GM12878 (cell line): ENCODE data around the gene PCGF1.

Experiments
- CBX5 ChIP-seq: sonication (generic); IDR thresholded peaks from 2 replicates; pipeline ENCODE4 v1.6.1; 2016; ENCODE audit warnings: low read depth, moderate library complexity, mild to moderate bottlenecking, inconsistent platforms
- TF ChIP-seq, protein P1 (sequence below), 3 experiments: IDR thresholded peaks in 2 of 3; conservative IDR thresholded peaks in 1 of 3; 2 replicates each; pipeline ENCODE4 v1.5.1; 2011; ENCODE audit warnings: low read depth in 3 of 3, low read length in 3 of 3, mild to moderate bottlenecking in 3 of 3, control low read depth in 2 of 3, moderate library complexity in 2 of 3, inconsistent platforms in 1 of 3, mixed read lengths in 1 of 3; ENCODE audit not compliant: control insufficient read depth in 2 of 3, insufficient read depth in 1 of 3; ENCODE audit errors: extremely low read depth in 1 of 3
- TF ChIP-seq, protein P2 (sequence below): IDR thresholded peaks from 2 replicates; pipeline ENCODE4 v1.6.1; 2012; ENCODE audit warnings: mild to moderate bottlenecking, low read depth, low read length
- TF ChIP-seq, protein P3 (sequence below): fragments of 150-350 bp; IDR thresholded peaks from 2 replicates; pipeline ENCODE4 v1.6.1; 2016; ENCODE audit warnings: low read depth, low read length

DNA sequence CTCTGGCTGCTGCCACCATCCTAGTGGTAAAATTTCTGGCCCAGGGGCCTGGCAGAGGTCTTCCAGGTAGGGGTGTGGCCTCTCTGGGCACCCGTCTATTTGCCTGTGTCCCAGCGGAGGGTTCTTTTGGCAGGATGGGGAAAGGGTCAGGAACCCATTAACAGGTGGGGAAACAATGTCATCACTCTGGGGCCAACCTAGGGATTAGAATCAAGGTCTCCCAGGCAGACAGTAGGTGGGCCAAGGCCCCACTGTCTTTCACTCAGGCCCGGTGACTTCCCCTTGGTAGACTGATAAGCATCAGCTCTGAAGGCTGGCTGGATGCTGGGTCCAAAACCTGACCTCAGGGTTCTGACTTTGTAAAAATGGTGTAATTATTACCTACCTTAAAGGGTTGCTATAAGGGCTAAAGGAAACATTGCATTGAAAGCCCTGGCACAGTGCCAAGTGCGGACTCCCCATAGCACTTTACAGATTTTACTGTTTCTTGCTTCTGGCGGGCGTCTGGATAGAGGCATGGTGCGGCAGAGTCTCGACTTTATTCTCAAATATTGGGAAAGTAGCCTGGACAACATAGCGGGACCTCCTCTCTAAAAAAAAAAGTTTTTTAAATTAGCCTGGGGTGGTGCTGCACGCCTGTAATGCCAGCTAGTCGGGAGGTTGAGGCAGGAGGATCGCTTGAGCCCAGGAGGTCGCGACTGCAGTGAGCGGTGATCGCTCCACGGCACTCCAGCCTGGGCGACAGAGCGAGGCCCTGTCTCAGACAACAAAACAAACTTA lies 10.3 kb downstream of the PCGF1 start:
- TF ChIP-seq, protein P1, sequence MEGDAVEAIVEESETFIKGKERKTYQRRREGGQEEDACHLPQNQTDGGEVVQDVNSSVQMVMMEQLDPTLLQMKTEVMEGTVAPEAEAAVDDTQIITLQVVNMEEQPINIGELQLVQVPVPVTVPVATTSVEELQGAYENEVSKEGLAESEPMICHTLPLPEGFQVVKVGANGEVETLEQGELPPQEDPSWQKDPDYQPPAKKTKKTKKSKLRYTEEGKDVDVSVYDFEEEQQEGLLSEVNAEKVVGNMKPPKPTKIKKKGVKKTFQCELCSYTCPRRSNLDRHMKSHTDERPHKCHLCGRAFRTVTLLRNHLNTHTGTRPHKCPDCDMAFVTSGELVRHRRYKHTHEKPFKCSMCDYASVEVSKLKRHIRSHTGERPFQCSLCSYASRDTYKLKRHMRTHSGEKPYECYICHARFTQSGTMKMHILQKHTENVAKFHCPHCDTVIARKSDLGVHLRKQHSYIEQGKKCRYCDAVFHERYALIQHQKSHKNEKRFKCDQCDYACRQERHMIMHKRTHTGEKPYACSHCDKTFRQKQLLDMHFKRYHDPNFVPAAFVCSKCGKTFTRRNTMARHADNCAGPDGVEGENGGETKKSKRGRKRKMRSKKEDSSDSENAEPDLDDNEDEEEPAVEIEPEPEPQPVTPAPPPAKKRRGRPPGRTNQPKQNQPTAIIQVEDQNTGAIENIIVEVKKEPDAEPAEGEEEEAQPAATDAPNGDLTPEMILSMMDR (IDR thresholded peaks at IDR 0.05 in 2 of 3, conservative IDR thresholded peaks at IDR 0.05 in 1 of 3; ENCODE audit: control insufficient read depth in 2 of 3, extremely low read depth in 1 of 3, insufficient read depth in 1 of 3, low read depth in 3 of 3, low read length in 3 of 3) = no peak
- no peak for TF ChIP-seq CBX5
- TF ChIP-seq, protein P2, sequence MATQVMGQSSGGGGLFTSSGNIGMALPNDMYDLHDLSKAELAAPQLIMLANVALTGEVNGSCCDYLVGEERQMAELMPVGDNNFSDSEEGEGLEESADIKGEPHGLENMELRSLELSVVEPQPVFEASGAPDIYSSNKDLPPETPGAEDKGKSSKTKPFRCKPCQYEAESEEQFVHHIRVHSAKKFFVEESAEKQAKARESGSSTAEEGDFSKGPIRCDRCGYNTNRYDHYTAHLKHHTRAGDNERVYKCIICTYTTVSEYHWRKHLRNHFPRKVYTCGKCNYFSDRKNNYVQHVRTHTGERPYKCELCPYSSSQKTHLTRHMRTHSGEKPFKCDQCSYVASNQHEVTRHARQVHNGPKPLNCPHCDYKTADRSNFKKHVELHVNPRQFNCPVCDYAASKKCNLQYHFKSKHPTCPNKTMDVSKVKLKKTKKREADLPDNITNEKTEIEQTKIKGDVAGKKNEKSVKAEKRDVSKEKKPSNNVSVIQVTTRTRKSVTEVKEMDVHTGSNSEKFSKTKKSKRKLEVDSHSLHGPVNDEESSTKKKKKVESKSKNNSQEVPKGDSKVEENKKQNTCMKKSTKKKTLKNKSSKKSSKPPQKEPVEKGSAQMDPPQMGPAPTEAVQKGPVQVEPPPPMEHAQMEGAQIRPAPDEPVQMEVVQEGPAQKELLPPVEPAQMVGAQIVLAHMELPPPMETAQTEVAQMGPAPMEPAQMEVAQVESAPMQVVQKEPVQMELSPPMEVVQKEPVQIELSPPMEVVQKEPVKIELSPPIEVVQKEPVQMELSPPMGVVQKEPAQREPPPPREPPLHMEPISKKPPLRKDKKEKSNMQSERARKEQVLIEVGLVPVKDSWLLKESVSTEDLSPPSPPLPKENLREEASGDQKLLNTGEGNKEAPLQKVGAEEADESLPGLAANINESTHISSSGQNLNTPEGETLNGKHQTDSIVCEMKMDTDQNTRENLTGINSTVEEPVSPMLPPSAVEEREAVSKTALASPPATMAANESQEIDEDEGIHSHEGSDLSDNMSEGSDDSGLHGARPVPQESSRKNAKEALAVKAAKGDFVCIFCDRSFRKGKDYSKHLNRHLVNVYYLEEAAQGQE = no peak
- TF ChIP-seq, protein P3, sequence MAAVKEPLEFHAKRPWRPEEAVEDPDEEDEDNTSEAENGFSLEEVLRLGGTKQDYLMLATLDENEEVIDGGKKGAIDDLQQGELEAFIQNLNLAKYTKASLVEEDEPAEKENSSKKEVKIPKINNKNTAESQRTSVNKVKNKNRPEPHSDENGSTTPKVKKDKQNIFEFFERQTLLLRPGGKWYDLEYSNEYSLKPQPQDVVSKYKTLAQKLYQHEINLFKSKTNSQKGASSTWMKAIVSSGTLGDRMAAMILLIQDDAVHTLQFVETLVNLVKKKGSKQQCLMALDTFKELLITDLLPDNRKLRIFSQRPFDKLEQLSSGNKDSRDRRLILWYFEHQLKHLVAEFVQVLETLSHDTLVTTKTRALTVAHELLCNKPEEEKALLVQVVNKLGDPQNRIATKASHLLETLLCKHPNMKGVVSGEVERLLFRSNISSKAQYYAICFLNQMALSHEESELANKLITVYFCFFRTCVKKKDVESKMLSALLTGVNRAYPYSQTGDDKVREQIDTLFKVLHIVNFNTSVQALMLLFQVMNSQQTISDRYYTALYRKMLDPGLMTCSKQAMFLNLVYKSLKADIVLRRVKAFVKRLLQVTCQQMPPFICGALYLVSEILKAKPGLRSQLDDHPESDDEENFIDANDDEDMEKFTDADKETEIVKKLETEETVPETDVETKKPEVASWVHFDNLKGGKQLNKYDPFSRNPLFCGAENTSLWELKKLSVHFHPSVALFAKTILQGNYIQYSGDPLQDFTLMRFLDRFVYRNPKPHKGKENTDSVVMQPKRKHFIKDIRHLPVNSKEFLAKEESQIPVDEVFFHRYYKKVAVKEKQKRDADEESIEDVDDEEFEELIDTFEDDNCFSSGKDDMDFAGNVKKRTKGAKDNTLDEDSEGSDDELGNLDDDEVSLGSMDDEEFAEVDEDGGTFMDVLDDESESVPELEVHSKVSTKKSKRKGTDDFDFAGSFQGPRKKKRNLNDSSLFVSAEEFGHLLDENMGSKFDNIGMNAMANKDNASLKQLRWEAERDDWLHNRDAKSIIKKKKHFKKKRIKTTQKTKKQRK = no peak
